Panc1 (cell line): ENCODE measurements around the gene IGF1R.

Source experiments
- POLR2AphosphoS5 ChIP-seq: IDR thresholded peaks from 2 replicates; pipeline ENCODE4 v1.6.1; 2012; ENCODE audit warnings: mild to moderate bottlenecking, low read depth, low read length, moderate library complexity
- TCF7L2 ChIP-seq: IDR thresholded peaks from 2 replicates; pipeline ENCODE4 v1.6.1; 2011; ENCODE audit warnings: mild to moderate bottlenecking, low read depth, low read length, inconsistent platforms
- TF ChIP-seq, protein P1 (sequence below): fragments of 450-650 bp; IDR thresholded peaks from 2 replicates; pipeline ENCODE4 v1.5.1; 2017; ENCODE audit warnings: mild to moderate bottlenecking
- TF ChIP-seq, protein P2 (sequence below), 2 experiments: IDR thresholded peaks; 2 replicates each; pipeline ENCODE4 v1.6.1; 2011 to 2012; ENCODE audit warnings: low read depth in 2 of 2, control low read depth in 1 of 2, low read length in 1 of 2, mild to moderate bottlenecking in 1 of 2, moderate library complexity in 1 of 2; ENCODE audit not compliant: insufficient read depth in 1 of 2

DNA sequence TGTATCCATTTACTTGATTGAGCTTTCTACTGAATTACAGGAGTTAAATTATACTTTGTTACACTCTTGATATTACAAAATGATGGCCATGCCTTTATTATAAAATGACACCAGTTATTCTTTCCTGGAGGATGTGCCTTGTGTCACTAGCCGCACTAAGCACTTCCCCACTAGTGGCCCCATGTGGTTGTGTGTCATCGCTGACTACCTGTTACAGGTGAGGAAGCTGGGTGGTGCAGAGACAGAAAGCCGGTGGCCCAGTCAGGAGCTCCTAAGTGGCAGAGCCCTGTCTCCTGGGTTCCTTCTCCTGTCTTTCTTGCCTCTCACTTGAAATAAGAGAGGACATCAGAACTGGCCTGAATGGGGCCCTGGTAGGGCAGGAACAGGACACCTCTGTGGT lies 96.8 kb downstream of the IGF1R start:
- TF ChIP-seq, protein P1, sequence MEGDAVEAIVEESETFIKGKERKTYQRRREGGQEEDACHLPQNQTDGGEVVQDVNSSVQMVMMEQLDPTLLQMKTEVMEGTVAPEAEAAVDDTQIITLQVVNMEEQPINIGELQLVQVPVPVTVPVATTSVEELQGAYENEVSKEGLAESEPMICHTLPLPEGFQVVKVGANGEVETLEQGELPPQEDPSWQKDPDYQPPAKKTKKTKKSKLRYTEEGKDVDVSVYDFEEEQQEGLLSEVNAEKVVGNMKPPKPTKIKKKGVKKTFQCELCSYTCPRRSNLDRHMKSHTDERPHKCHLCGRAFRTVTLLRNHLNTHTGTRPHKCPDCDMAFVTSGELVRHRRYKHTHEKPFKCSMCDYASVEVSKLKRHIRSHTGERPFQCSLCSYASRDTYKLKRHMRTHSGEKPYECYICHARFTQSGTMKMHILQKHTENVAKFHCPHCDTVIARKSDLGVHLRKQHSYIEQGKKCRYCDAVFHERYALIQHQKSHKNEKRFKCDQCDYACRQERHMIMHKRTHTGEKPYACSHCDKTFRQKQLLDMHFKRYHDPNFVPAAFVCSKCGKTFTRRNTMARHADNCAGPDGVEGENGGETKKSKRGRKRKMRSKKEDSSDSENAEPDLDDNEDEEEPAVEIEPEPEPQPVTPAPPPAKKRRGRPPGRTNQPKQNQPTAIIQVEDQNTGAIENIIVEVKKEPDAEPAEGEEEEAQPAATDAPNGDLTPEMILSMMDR: no peak
- no peak for TF ChIP-seq POLR2AphosphoS5
- TF ChIP-seq, protein P2, sequence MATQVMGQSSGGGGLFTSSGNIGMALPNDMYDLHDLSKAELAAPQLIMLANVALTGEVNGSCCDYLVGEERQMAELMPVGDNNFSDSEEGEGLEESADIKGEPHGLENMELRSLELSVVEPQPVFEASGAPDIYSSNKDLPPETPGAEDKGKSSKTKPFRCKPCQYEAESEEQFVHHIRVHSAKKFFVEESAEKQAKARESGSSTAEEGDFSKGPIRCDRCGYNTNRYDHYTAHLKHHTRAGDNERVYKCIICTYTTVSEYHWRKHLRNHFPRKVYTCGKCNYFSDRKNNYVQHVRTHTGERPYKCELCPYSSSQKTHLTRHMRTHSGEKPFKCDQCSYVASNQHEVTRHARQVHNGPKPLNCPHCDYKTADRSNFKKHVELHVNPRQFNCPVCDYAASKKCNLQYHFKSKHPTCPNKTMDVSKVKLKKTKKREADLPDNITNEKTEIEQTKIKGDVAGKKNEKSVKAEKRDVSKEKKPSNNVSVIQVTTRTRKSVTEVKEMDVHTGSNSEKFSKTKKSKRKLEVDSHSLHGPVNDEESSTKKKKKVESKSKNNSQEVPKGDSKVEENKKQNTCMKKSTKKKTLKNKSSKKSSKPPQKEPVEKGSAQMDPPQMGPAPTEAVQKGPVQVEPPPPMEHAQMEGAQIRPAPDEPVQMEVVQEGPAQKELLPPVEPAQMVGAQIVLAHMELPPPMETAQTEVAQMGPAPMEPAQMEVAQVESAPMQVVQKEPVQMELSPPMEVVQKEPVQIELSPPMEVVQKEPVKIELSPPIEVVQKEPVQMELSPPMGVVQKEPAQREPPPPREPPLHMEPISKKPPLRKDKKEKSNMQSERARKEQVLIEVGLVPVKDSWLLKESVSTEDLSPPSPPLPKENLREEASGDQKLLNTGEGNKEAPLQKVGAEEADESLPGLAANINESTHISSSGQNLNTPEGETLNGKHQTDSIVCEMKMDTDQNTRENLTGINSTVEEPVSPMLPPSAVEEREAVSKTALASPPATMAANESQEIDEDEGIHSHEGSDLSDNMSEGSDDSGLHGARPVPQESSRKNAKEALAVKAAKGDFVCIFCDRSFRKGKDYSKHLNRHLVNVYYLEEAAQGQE (IDR thresholded peaks at IDR 0.05; ENCODE audit: insufficient read depth in 1 of 2, low read depth in 2 of 2, low read length in 1 of 2): no peak
- no peak for TF ChIP-seq TCF7L2
